ENCODE results near the gene MFRP. TPM values are rescaled to one million over a fixed set of nuclear protein-coding genes. Genes with fewer than 3 reads are reported as not detected.

The MFRP gene
- total RNA-seq, 1 donor, result not detected

GRCh38 chr11:119381181-119381988 is 34.9 kb upstream of the MFRP start, which contains the start of gene USP2:
Gene USP2 (minus strand): TSS chr11:119381690. CDS start chr11:119373480, 8,210 bp downstream.
- peak within 1 kb of the TSS; percentile 62 for H3K4me3 ChIP-seq (ENCODE audit: low read depth, low read length)
- DNase-seq (ENCODE audit: low read depth), result peak; percentile 98
- TF ChIP-seq CTCF (IDR thresholded peaks at IDR 0.05; ENCODE audit: insufficient read depth, low read depth, low read length), result peak; percentile 84

GRCh38 chr11:119380827-119381180 is 34.3 kb upstream of the MFRP start:
- TF ChIP-seq CTCF (IDR thresholded peaks at IDR 0.05; ENCODE audit: insufficient read depth, low read depth, low read length), result no peak
- peak overlapping the region; percentile 62 for H3K4me3 ChIP-seq (ENCODE audit: low read depth, low read length)
- DNase-seq (ENCODE audit: low read depth), result no peak

- TF ChIP-seq CTCF (IDR thresholded peaks at IDR 0.05; ENCODE audit: insufficient read depth, low read depth, low read length), result no peak
- H3K4me3 ChIP-seq (ENCODE audit: low read depth, low read length), result no peak overlapping the region
- no peak for DNase-seq (ENCODE audit: low read depth)
Observed at GRCh38 chr11:119380160-119380826, 33.8 kb upstream of the MFRP start.

- no peak overlapping the region for H3K4me3 ChIP-seq (ENCODE audit: low read depth, low read length)
- no peak for TF ChIP-seq CTCF (IDR thresholded peaks at IDR 0.05; ENCODE audit: insufficient read depth, low read depth, low read length)
- DNase-seq (ENCODE audit: low read depth), result no peak
Observed at GRCh38 chr11:119378851-119379465, 32.5 kb upstream of the MFRP start.

- no peak for DNase-seq (ENCODE audit: low read depth)
- H3K4me3 ChIP-seq (ENCODE audit: low read depth, low read length), result no peak overlapping the region
- TF ChIP-seq CTCF (IDR thresholded peaks at IDR 0.05; ENCODE audit: insufficient read depth, low read depth, low read length), result no peak
Observed at GRCh38 chr11:119377961-119378667, 31.6 kb upstream of the MFRP start.

- TF ChIP-seq CTCF (IDR thresholded peaks at IDR 0.05; ENCODE audit: insufficient read depth, low read depth, low read length), result no peak
- DNase-seq (ENCODE audit: low read depth), result no peak
- no peak overlapping the region for H3K4me3 ChIP-seq (ENCODE audit: low read depth, low read length)
Observed at GRCh38 chr11:119377112-119377901, 30.8 kb upstream of the MFRP start.
